Cardiac fibroblast (primary cell): Measurements from ENCODE around the gene CLCN4.
A peak's percentile ranks its signal among the peaks of the same experiment; 100 is the strongest.

Experiments
- DNase-seq, 2 donors: peaks; one replicate each; pipeline versions ENCODE4 v3.0.0 to v3.0.0-alpha.2; 2010; ENCODE audit warnings: low read depth in 2 of 2
- H3K4me3 ChIP-seq, 2 donors: replicated peaks in 1 of 2; 1 replicate in 1 of 2; 2 replicates in 1 of 2; pipeline ENCODE4 v1.5.1; 2011; ENCODE audit warnings: low read depth in 2 of 2, low read length in 2 of 2, mild to moderate bottlenecking in 2 of 2, moderate library complexity in 1 of 2
- TF ChIP-seq, protein P1 (sequence below): IDR thresholded peaks from one replicate; pipeline ENCODE4 v1.5.1; 2011; ENCODE audit warnings: low read depth, mild to moderate bottlenecking, low read length, inconsistent platforms

CLCN4 gene

GRCh38 chrX:10239611-10240064 lies 82.9 kb downstream of the CLCN4 start:
- TF ChIP-seq, protein P1, sequence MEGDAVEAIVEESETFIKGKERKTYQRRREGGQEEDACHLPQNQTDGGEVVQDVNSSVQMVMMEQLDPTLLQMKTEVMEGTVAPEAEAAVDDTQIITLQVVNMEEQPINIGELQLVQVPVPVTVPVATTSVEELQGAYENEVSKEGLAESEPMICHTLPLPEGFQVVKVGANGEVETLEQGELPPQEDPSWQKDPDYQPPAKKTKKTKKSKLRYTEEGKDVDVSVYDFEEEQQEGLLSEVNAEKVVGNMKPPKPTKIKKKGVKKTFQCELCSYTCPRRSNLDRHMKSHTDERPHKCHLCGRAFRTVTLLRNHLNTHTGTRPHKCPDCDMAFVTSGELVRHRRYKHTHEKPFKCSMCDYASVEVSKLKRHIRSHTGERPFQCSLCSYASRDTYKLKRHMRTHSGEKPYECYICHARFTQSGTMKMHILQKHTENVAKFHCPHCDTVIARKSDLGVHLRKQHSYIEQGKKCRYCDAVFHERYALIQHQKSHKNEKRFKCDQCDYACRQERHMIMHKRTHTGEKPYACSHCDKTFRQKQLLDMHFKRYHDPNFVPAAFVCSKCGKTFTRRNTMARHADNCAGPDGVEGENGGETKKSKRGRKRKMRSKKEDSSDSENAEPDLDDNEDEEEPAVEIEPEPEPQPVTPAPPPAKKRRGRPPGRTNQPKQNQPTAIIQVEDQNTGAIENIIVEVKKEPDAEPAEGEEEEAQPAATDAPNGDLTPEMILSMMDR, result no peak
- peak; percentile 42 to 76 for DNase-seq
- H3K4me3 ChIP-seq, result no peak overlapping the region

DNA sequence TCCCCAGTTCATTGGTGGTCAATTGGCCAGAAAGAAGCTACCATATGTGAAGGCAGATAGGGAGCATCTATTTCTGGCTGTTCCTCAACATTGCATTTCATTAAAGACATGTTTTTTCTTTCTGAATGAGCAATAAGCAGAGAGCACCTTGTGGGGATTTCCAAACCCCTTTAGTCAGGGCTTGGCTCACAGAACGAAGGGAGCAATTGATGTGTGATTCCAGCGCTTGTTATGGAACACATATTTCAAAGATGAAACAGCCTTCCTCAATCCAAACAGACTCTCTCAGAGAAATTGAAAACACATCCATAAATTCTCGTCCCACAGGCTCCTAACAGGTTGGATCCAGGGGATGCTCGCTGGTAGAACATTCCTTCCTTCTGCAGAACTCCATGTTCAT lies 84.1 kb downstream of the CLCN4 start:
- TF ChIP-seq, protein P1, result no peak
- DNase-seq, result peak; percentile 19 to 86
- no peak overlapping the region for H3K4me3 ChIP-seq

DNA sequence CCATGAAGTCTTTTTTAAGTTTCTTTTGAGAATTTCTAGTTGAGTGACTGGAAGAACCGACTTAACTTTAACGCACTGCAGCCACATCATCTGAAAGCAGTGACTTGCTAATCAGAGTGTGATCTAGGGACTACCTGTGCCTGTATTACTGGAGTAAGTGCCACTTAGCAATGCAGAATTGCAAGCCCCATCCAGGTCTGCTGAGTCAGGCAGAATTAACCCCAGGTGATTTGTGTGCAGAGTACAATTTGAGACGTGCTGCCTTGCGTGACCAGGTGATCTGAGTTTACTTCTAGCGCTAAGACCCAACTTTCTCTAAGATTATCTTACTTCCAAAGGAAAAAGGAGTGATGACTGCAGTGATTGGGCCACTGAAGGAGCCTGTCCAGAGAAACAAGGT lies 85.3 kb downstream of the CLCN4 start:
- no peak for DNase-seq
- TF ChIP-seq, protein P1, result no peak
- no peak overlapping the region for H3K4me3 ChIP-seq

- H3K4me3 ChIP-seq, result no peak overlapping the region
- DNase-seq, result no peak
- TF ChIP-seq, protein P1, result no peak
These were observed 86.3 kb downstream of the CLCN4 start for GRCh38 chrX:10243106-10243505.

DNA sequence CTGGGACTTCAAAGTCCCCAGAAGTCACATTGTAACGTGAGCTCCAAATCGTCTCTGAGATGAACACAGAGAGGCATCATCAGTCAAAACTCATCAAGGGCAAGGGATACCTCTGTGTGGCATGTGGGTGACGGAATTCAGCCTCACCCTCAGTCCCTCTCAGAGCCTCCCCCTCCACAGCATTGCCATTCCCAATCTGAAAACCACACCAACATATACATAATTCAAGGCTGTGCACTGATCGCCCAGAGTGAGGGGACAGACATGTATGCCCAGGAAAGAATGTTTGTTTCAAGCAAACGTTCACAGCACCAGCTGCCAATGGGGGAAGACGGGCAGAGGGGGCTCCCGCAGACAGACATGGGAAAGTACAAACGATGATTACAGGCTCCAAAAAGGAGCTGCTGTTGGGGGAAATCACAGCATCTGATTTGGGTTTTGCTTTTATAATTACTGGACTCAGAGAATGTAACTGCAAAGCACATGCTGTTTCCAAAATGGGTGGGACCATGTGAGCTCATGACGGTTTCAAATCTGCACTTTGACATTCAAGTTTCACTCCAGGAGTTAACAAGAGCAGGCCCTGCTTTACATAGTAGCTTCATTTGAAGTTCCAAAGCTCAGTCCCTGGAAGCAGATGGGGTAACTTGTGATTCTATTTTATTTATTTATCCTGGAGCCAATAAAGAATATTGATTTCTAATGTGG lies 88.3 kb downstream of the CLCN4 start:
- no peak overlapping the region for H3K4me3 ChIP-seq
- DNase-seq, result no peak
- TF ChIP-seq, protein P1, result no peak

- DNase-seq, result no peak
- H3K4me3 ChIP-seq, result no peak overlapping the region
- TF ChIP-seq, protein P1, result no peak
These were observed 89.1 kb downstream of the CLCN4 start for GRCh38 chrX:10245886-10246285.

- no peak overlapping the region for H3K4me3 ChIP-seq
- TF ChIP-seq, protein P1, result no peak
- no peak for DNase-seq
These were observed 89.5 kb downstream of the CLCN4 start for GRCh38 chrX:10246297-10246696.
